SK-N-SH (cell line): ENCODE measurements around the gene NTNG2. TPM values are rescaled to one million over a fixed set of nuclear protein-coding genes. Genes with fewer than 3 reads are reported as not detected.

Experiments used
- CTCF ChIA-PET: fragments of 300-600, 350-600 bp; formaldehyde crosslinking; extraction: SDS; loops from one replicate; lab custom pipeline; 2021; lab: Yijun Ruan, JAX
- POLR2A ChIA-PET: fragments of 350-600 bp; sonication (Branson Sonifier 250); formaldehyde crosslinking; extraction: SDS; loops from one replicate; lab custom pipeline; 2020; ENCODE audit warnings: antibody characterized with exemption, inconsistent platforms; lab: Yijun Ruan, JAX
- DNase-seq: peaks from one replicate; pipeline ENCODE4 v3.0.0; 2012
- H2AFZ ChIP-seq: fragments of 200-600 bp; sonication (generic); 2 replicates; pipeline ENCODE4 v1.8.1; 2016; ENCODE audit warnings: antibody characterized with exemption, mild to moderate bottlenecking, low read depth
- H3F3A ChIP-seq: fragments of 200-600 bp; sonication (generic); replicated peaks from 2 replicates; pipeline ENCODE3; 2016; ENCODE audit warnings: antibody characterized with exemption, mild to moderate bottlenecking; ENCODE audit not compliant: insufficient read depth
- H3K27ac ChIP-seq, 2 experiments: fragments of 200-500 bp in 1 of 2; fragments of 200-600 bp in 1 of 2; sonication (Bioruptor generic) in 1 of 2; sonication (generic), shearing (Covaris generic) in 1 of 2; 2 replicates each; pipeline versions ENCODE4 v1.5.1 to v1.6.1; 2014 to 2016; ENCODE audit warnings: low read depth in 2 of 2, inconsistent platforms in 1 of 2, low read length in 1 of 2, mild to moderate bottlenecking in 1 of 2, mixed read lengths in 1 of 2
- H3K27me3 ChIP-seq: fragments of 200-600 bp; sonication (generic), shearing (Covaris generic); 2 replicates; pipeline ENCODE4 v1.6.1; 2016; ENCODE audit warnings: mixed run types; ENCODE audit not compliant: insufficient read depth
- H3K36me3 ChIP-seq, 2 experiments: fragments of 200-500 bp in 1 of 2; fragments of 200-600 bp in 1 of 2; sonication (Bioruptor generic) in 1 of 2; sonication (generic) in 1 of 2; replicated peaks in 1 of 2; 2 replicates each; pipeline versions ENCODE3 to v1.5.1; 2014 to 2016; ENCODE audit warnings: low read length in 1 of 2, mild to moderate bottlenecking in 1 of 2; ENCODE audit not compliant: insufficient read depth in 2 of 2, control insufficient read depth in 1 of 2
- H3K4me1 ChIP-seq, 2 experiments: fragments of 200-500 bp in 1 of 2; fragments of 200-600 bp in 1 of 2; sonication (Bioruptor generic) in 1 of 2; sonication (generic), shearing (Covaris generic) in 1 of 2; 2 replicates each; pipeline versions ENCODE4 v1.5.1 to v1.6.1; 2014 to 2016; ENCODE audit warnings: low read depth in 1 of 2, low read length in 1 of 2, mixed run types in 1 of 2; ENCODE audit not compliant: insufficient read depth in 2 of 2, control insufficient read depth in 1 of 2
- H3K4me2 ChIP-seq: fragments of 200-600 bp; sonication (generic), shearing (Covaris generic); 2 replicates; pipeline ENCODE4 v1.6.1; 2017; ENCODE audit warnings: mixed run types
- H3K4me3 ChIP-seq, 2 experiments: fragments of 200-500 bp in 1 of 2; fragments of 200-600 bp in 1 of 2; sonication (Bioruptor generic) in 1 of 2; sonication (generic), shearing (Covaris generic) in 1 of 2; 2 replicates each; pipeline versions ENCODE4 v1.5.1 to v1.8.1; 2014 to 2016; ENCODE audit warnings: low read depth in 2 of 2, inconsistent platforms in 1 of 2, low read length in 1 of 2, mild to moderate bottlenecking in 1 of 2, mixed read lengths in 1 of 2, moderate library complexity in 1 of 2
- H3K79me2 ChIP-seq: fragments of 200-600 bp; sonication (generic); 2 replicates; pipeline ENCODE4 v1.8.1; 2017; ENCODE audit warnings: mild to moderate bottlenecking; ENCODE audit not compliant: insufficient read depth
- H3K9ac ChIP-seq: fragments of 200-600 bp; sonication (generic); 2 replicates; pipeline ENCODE4 v1.6.1; 2017; ENCODE audit warnings: mixed run types
- H3K9me2 ChIP-seq: fragments of 200-600 bp; sonication (generic); 2 replicates; pipeline ENCODE4 v1.6.1; 2017; ENCODE audit warnings: mixed run types
- H3K9me3 ChIP-seq: fragments of 200-600 bp; sonication (generic); 2 replicates; pipeline ENCODE4 v1.6.1; 2017; ENCODE audit warnings: mixed run types, mild to moderate bottlenecking, moderate library complexity
- H4K20me1 ChIP-seq: fragments of 200-600 bp; sonication (generic); 2 replicates; pipeline ENCODE4 v1.6.1; 2017; ENCODE audit warnings: mild to moderate bottlenecking, mixed run types; ENCODE audit not compliant: insufficient read depth
- CHD2 ChIP-seq: fragments of 150-350 bp; IDR thresholded peaks from 2 replicates; pipeline ENCODE4 v1.6.1; 2018; ENCODE audit warnings: low read length; ENCODE audit not compliant: partially characterized antibody
- EP300 ChIP-seq, 2 experiments: IDR thresholded peaks; 2 replicates each; pipeline versions ENCODE4 v1.4.0 to v1.6.1; 2012; ENCODE audit warnings: borderline replicate concordance in 1 of 2, low read depth in 1 of 2, low read length in 1 of 2
- FOXJ3 ChIP-seq: sonication (generic); formaldehyde crosslinking; IDR thresholded peaks from 2 replicates; pipeline ENCODE4 v1.5.1; 2020; ENCODE audit warnings: mild to moderate bottlenecking, missing genetic modification reagents
- GATA2 ChIP-seq: sonication (generic); formaldehyde crosslinking; IDR thresholded peaks from 2 replicates; pipeline ENCODE4 v1.5.0; 2020; ENCODE audit warnings: mild to moderate bottlenecking, missing genetic modification reagents
- MEF2A ChIP-seq: IDR thresholded peaks from 2 replicates; pipeline ENCODE4 v1.4.0; 2012; ENCODE audit warnings: low read depth, borderline replicate concordance
- MXI1 ChIP-seq: IDR thresholded peaks from 2 replicates; pipeline ENCODE4 v1.6.1; 2012; ENCODE audit warnings: mild to moderate bottlenecking, low read depth, low read length, improper control_type of control experiment
- RAD21 ChIP-seq: IDR thresholded peaks from 2 replicates; pipeline ENCODE4 v1.6.1; 2012; ENCODE audit warnings: mild to moderate bottlenecking, low read length
- RCOR1 ChIP-seq: fragments of 150-350 bp; IDR thresholded peaks from 2 replicates; pipeline ENCODE4 v1.6.1; 2017; ENCODE audit warnings: antibody characterized with exemption, low read length
- SMC3 ChIP-seq: IDR thresholded peaks from 2 replicates; pipeline ENCODE4 v1.6.1; 2012; ENCODE audit warnings: low read depth, low read length, improper control_type of control experiment
- WGBS: methylation state at CpG from one replicate; pipeline ENCODE4 v1.1.6; 2017; ENCODE audit warnings: low lambda C conversion rate; 5-methylcytosine and 5-hydroxymethylcytosine counted together
- polyA plus RNA-seq, 3 experiments: library from polyadenylated mRNA; depleted of rRNA; stranded (reverse); fragments of >200 nt; gene quantifications; 2 replicates each; pipeline ENCODE4 v1.2.3, GENCODE V29; 2012
- TF ChIP-seq, protein P1 (sequence below): fragments of 200-600 bp; sonication (generic); IDR thresholded peaks from 2 replicates; pipeline ENCODE4 v1.6.1; 2017; ENCODE audit warnings: antibody characterized with exemption, mild to moderate bottlenecking, moderate library complexity
- TF ChIP-seq, protein P2 (sequence below): IDR thresholded peaks from 2 replicates; pipeline ENCODE4; 2012
- TF ChIP-seq, protein P3 (sequence below): IDR thresholded peaks from 2 replicates; pipeline ENCODE4 v1.4.0; 2012; ENCODE audit warnings: low read depth, borderline replicate concordance

NTNG2 gene
- polyA plus RNA-seq, 1 of the 3 experiments (the other 2 are of a cell fraction) = 6.1 TPM

DNA sequence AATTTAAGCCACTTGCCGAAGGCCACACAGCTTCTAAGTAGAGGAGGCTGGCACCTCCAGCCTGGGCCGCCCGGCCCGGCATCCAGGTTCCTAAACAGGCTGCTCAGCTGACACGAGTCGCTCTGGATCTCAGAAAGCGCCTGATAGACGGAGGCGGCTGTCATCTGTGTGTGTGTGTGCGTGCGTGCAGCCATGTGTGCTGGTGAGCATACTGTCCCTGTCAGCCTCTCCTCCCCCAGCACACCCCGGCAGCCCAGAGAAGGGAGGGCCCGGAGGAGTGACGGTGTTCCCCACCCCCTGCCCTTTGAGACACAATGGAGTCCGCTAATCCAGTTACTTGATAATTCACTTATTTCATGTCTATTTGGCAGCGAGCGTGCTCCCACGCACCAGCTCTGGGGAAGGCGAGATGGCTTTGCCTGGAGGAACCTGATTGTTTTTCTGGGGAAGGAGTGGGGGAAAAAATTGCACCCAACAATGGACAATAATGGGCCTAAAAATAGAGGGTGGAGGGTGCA lies 20.0 kb downstream of the NTNG2 start:
- H4K20me1 ChIP-seq = no peaks in the 10 kb centered on the region
- CTCF ChIA-PET = interaction anchor here (1.0 to 7.7 kb wide), 13 partner anchors 9 to 230 kb away, joined by 3 to 93 read pairs (median 5); no protein-coding TSS in a partner anchor
- 27% methylated on average over 18 of the region's 19 CpGs for WGBS

DNA sequence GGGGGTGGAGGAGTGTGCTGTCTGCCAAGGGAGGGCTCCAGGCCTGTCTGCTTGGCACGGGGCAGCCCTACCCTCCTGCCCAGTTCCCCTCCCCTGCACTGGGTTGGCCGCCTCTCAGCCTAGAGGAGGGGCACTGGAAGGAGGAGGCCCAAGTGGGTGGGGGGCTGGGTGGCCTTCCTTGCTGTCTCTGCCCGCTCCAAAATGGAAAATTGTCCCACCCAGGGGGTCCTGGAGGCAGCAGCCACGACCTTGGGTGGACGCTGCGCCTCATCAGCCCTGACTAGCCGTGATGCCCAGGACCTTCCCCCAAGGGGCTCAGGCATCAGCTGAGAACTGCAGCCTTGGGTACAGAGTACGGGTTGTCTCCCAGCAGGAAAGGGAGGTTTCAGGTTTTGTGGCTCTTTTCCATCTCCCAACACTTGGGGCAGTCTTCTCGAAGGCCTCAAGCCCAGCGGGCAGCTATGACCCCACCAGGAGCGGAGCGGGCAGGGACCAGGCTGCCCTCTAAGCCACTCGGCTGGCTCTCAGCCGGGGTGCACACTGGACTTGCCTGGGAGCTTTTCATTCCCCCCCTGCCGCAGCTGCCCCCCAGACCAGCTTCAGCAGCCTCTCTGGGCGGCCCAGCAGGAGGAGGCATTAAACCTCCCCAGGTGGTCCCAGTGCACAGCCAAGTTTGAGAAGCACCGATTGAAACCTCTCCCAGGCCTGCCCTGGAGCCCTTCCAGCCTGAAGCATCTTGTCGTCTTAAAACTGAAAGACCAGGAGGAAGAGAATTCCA lies 20.6 kb downstream of the NTNG2 start:
- no peak overlapping the region; the same call in 1 of the 2 replicates for H3K4me2 ChIP-seq
- peak; percentile 84 for DNase-seq
- no peaks in the 10 kb centered on the region for H3K27me3 ChIP-seq
- no peaks in the 10 kb centered on the region for H3K36me3 ChIP-seq
- H4K20me1 ChIP-seq = no peaks in the 10 kb centered on the region
- H2AFZ ChIP-seq = no peak overlapping the region
- H3K9ac ChIP-seq = no peak overlapping the region
- H3K27ac ChIP-seq = peak overlapping the region; percentile 30 to 99; a peak in 3 of 4 replicates
- 38% methylated on average over 7 of the region's 18 CpGs for WGBS
- no peaks in the 10 kb centered on the region for H3K9me2 ChIP-seq
- CTCF ChIA-PET = interaction anchor here (0.8 to 7.7 kb wide), 18 partner anchors 9 to 423 kb away, joined by 3 to 93 read pairs (median 4); no protein-coding TSS in a partner anchor
- POLR2A ChIA-PET = interaction anchor here (0.7 to 1.7 kb wide), 6 partner anchors 9 to 445 kb away, joined by 3 to 5 read pairs (median 3); no protein-coding TSS in a partner anchor
- H3K9me3 ChIP-seq = no peaks in the 10 kb centered on the region
- H3K79me2 ChIP-seq = no peaks in the 10 kb centered on the region
- no peaks in the 10 kb centered on the region for H3F3A ChIP-seq
- no peak overlapping the region; a peak in 1 of 4 replicates for H3K4me3 ChIP-seq
- peaks cover 0 to 66% of the 10 kb centered on the region in 2 experiments; a peak in 2 of 4 replicates for H3K4me1 ChIP-seq
- TF ChIP-seq RAD21 (no peak; the same call in 1 of the 2 replicates), SMC3 (peak; percentile 10; the same call in 1 of the 2 replicates), MEF2A (no peak)
- TF ChIP-seq, protein P1, sequence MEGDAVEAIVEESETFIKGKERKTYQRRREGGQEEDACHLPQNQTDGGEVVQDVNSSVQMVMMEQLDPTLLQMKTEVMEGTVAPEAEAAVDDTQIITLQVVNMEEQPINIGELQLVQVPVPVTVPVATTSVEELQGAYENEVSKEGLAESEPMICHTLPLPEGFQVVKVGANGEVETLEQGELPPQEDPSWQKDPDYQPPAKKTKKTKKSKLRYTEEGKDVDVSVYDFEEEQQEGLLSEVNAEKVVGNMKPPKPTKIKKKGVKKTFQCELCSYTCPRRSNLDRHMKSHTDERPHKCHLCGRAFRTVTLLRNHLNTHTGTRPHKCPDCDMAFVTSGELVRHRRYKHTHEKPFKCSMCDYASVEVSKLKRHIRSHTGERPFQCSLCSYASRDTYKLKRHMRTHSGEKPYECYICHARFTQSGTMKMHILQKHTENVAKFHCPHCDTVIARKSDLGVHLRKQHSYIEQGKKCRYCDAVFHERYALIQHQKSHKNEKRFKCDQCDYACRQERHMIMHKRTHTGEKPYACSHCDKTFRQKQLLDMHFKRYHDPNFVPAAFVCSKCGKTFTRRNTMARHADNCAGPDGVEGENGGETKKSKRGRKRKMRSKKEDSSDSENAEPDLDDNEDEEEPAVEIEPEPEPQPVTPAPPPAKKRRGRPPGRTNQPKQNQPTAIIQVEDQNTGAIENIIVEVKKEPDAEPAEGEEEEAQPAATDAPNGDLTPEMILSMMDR = peak; percentile 34
- TF ChIP-seq, protein P2, sequence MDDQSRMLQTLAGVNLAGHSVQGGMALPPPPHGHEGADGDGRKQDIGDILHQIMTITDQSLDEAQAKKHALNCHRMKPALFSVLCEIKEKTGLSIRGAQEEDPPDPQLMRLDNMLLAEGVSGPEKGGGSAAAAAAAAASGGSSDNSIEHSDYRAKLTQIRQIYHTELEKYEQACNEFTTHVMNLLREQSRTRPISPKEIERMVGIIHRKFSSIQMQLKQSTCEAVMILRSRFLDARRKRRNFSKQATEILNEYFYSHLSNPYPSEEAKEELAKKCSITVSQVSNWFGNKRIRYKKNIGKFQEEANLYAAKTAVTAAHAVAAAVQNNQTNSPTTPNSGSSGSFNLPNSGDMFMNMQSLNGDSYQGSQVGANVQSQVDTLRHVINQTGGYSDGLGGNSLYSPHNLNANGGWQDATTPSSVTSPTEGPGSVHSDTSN = no peak
- TF ChIP-seq, protein P3, sequence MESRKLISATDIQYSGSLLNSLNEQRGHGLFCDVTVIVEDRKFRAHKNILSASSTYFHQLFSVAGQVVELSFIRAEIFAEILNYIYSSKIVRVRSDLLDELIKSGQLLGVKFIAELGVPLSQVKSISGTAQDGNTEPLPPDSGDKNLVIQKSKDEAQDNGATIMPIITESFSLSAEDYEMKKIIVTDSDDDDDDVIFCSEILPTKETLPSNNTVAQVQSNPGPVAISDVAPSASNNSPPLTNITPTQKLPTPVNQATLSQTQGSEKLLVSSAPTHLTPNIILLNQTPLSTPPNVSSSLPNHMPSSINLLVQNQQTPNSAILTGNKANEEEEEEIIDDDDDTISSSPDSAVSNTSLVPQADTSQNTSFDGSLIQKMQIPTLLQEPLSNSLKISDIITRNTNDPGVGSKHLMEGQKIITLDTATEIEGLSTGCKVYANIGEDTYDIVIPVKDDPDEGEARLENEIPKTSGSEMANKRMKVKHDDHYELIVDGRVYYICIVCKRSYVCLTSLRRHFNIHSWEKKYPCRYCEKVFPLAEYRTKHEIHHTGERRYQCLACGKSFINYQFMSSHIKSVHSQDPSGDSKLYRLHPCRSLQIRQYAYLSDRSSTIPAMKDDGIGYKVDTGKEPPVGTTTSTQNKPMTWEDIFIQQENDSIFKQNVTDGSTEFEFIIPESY = no peak

More for the DNA sequence above, 20.0 kb downstream of the NTNG2 start:
- Histone ChIP-seq H3K9me2 (no peaks in the 10 kb centered on the region), H3K27me3 (no peaks in the 10 kb centered on the region), H3K79me2 (no peaks in the 10 kb centered on the region), H2AFZ (no peak overlapping the region), H3K4me2 (no peak overlapping the region; the same call in 1 of the 2 replicates), H3K27ac (peak overlapping the region; percentile 30 to 99; a peak in 3 of 4 replicates), H3K4me3 (no peak overlapping the region; a peak in 1 of 4 replicates), H3K4me1 (peaks cover 0 to 62% of the 10 kb centered on the region in 2 experiments; a peak in 2 of 4 replicates), H3K9ac (no peak overlapping the region), H3K9me3 (no peaks in the 10 kb centered on the region), H3K36me3 (no peaks in the 10 kb centered on the region), H3F3A (no peaks in the 10 kb centered on the region)
- POLR2A ChIA-PET = interaction anchor here (0.9 to 1.7 kb wide), 4 partner anchors 9 to 58 kb away, joined by 3 to 5 read pairs (median 3); no protein-coding TSS in a partner anchor
- peak; percentile 94 for DNase-seq
- TF ChIP-seq, protein P3 = no peak
- TF ChIP-seq GATA2 (CRISPR knock-in tag) (peak; percentile 33; the same call in 1 of the 2 replicates), MXI1 (peak; percentile 100), CHD2 (peak; percentile 94), RAD21 (peak; percentile 33; the same call in 1 of the 2 replicates), FOXJ3 (CRISPR knock-in tag) (peak; percentile 92), EP300 (IDR thresholded peaks at IDR 0.05; ENCODE audit: borderline replicate concordance in 1 of 2, low read depth in 1 of 2, low read length in 1 of 2) (peak in 1 of 2 experiments; percentile 92; a peak in 2 of 4 replicates), SMC3 (peak; percentile 11; the same call in 1 of the 2 replicates), RCOR1 (peak; percentile 86)
- TF ChIP-seq, protein P1 = no peak
